CD4-positive, CD25-positive, alpha-beta regulatory T cell (primary cell): ENCODE results near the gene USP25. TPM values are rescaled to one million over a fixed set of nuclear protein-coding genes. Genes with fewer than 3 reads are reported as not detected.
A peak's percentile ranks its signal among the peaks of the same experiment; 100 is the strongest.

Experiments
- ATAC-seq, 2 donors: fragments of 150-1000 bp; cut with Tn5 transposase; one replicate each; pipeline ENCODE4 v1.10.0; 2021; ENCODE audit warnings: low read depth in 2 of 2, moderate number of reproducible peaks in 2 of 2, moderate library complexity in 1 of 2
- DNase-seq, 3 donors: peaks; one replicate each; pipeline versions ENCODE4 v3.0.0 to v3.0.0-alpha.2; 2012 to 2022; ENCODE audit warnings: mixed read lengths in 1 of 3
- H3K27ac ChIP-seq: one replicate; pipeline ENCODE4 v1.7.0; 2013; ENCODE audit warnings: mild to moderate bottlenecking, low read length; ENCODE audit not compliant: insufficient read depth, poor library complexity, severe bottlenecking
- H3K27me3 ChIP-seq: one replicate; pipeline ENCODE4 v1.7.0; 2013; ENCODE audit warnings: low read length; ENCODE audit not compliant: control insufficient read depth, insufficient read depth
- H3K36me3 ChIP-seq: one replicate; pipeline ENCODE4 v1.7.0; 2013; ENCODE audit warnings: mild to moderate bottlenecking, low read length, moderate library complexity; ENCODE audit not compliant: control insufficient read depth, insufficient read depth
- H3K4me1 ChIP-seq: 2 replicates; pipeline ENCODE4 v1.7.0; 2013; ENCODE audit warnings: mild to moderate bottlenecking, low read length; ENCODE audit not compliant: insufficient read depth, control insufficient read depth, poor library complexity, severe bottlenecking
- H3K4me3 ChIP-seq: one replicate; pipeline ENCODE4 v1.7.0; 2013; ENCODE audit warnings: low read depth, mild to moderate bottlenecking, low read length, moderate library complexity
- H3K9me3 ChIP-seq, 2 experiments: 1 replicate in 1 of 2; 2 replicates in 1 of 2; pipeline ENCODE4 v1.7.0; 2013; ENCODE audit warnings: low read length in 2 of 2, mild to moderate bottlenecking in 1 of 2, moderate library complexity in 1 of 2; ENCODE audit not compliant: control insufficient read depth in 2 of 2
- H3K27ac Mint-ChIP-seq, 3 donors: one replicate each; pipeline ENCODE4 v1.8.0; 2020 to 2022; ENCODE audit warnings: mild to moderate bottlenecking in 3 of 3, mixed read lengths in 3 of 3, moderate library complexity in 2 of 3
- H3K27me3 Mint-ChIP-seq: one replicate; pipeline ENCODE4 v1.8.0; 2022; ENCODE audit warnings: mild to moderate bottlenecking, mixed read lengths
- H3K36me3 Mint-ChIP-seq: one replicate; pipeline ENCODE4 v1.8.0; 2020; ENCODE audit warnings: mixed read lengths
- H3K4me1 Mint-ChIP-seq, 4 donors: one replicate each; pipeline ENCODE4 v1.8.0; 2020 to 2022; ENCODE audit warnings: mixed read lengths in 4 of 4, mild to moderate bottlenecking in 1 of 4
- H3K4me3 Mint-ChIP-seq, 4 donors: one replicate each; pipeline ENCODE4 v1.8.0; 2020 to 2022; ENCODE audit warnings: mild to moderate bottlenecking in 4 of 4, mixed read lengths in 4 of 4, moderate library complexity in 3 of 4
- H3K9me3 Mint-ChIP-seq, 7 donors: one replicate each; pipeline ENCODE4 v1.8.0; 2020 to 2022; ENCODE audit warnings: mixed read lengths in 7 of 7, mild to moderate bottlenecking in 3 of 7, moderate library complexity in 2 of 7
- polyA plus RNA-seq, 4 donors: library from polyadenylated mRNA; unstranded; fragments of 300-500 nt; fragmentation: Illumina TruSeq; gene quantifications; one replicate each; pipeline ENCODE4 v1.2.3, GENCODE V29; 2021
- total RNA-seq: library from RNA; stranded (reverse); gene quantifications from one replicate; pipeline ENCODE4 v1.2.3, GENCODE V29; 2022

USP25 gene
- total and polyA plus RNA-seq, 5 donors from 2014 or later: 6.6 to 64.6 (median 11.2) TPM

DNA sequence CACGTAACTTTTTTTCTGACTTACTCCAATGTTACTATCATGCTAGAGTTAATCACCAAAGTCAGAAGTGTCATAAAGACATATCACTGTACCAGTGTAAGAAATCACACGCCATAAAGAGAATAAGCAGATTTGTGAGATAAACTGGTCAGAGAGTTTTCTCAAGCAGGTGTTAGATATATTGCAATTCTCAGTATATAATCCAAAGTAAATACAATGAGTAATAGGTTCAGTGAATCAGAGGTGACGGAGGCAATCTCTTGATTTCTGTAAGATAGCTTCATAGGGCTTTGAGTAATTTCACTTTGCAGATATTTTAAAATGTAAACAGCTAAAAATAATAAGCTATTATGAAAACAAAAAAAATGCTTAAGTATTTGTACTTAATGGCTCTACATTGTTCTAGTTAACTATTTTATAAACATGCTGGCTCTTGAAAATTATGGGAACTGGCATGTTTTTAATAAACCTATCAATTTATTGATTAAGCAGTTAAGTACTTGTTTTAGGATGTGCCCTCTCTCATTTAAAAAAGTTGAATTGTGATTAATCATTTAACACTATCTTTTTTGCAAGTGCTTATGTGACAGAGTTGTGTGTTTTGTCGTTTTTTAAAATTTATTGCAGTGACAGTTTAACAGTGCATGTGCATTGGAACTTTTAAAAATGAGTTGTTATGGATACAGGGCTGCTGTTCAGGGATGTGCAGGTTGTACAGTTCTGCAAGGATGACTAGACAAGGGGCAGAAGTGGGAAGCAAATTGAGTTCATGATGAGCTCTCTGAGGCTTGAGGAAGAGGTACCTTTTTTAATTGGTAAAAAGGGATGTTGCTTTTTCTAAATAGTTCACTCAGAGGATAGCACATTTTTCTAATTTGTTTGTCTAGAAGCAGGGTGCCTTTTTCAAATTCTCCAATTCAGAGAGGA lies 119.1 kb downstream of the USP25 start:
- no peaks in the 10 kb centered on the region for H3K9me3 ChIP-seq
- no peak overlapping the region for H3K4me3 ChIP-seq
- Mint-ChIP-seq H3K27me3 (no peaks in the 10 kb centered on the region), H3K4me3 (no peak overlapping the region), H3K9me3 (no peaks in the 10 kb centered on the region), H3K36me3 (peaks cover 15% of the 10 kb centered on the region), H3K4me1 (peaks cover 5 to 8% (median 5%) of the 10 kb centered on the region in 4 donors), H3K27ac (no peak overlapping the region)
- no peaks in the 10 kb centered on the region for H3K27me3 ChIP-seq
- no peaks in the 10 kb centered on the region for H3K4me1 ChIP-seq
- H3K36me3 ChIP-seq: peaks cover 4% of the 10 kb centered on the region
- no peak for ATAC-seq
- DNase-seq: no peak
- H3K27ac ChIP-seq: no peak overlapping the region

DNA sequence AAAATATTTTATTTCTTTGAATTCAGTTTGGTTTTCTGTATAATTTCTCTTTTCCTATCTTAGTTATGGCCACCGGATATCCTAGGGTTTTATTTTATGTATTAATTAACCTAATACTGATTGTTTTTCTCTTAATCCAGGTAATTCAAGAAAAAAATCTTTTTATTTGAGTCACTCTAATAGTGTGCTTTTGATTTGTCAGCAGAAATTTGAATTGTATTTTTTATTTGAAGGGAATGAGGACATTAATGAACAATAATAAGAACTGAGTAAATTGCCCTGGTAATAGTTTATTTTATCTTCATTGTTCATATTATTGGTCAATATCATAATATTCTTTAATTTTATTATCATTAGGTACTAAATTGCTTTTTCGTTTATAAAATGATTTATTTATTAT lies 120.1 kb downstream of the USP25 start:
- H3K4me3 Mint-ChIP-seq: no peak overlapping the region
- H3K4me3 ChIP-seq: no peak overlapping the region
- H3K9me3 ChIP-seq: no peaks in the 10 kb centered on the region
- no peaks in the 10 kb centered on the region for H3K27me3 Mint-ChIP-seq
- H3K27ac Mint-ChIP-seq: no peak overlapping the region
- peaks cover 22% of the 10 kb centered on the region for H3K36me3 Mint-ChIP-seq
- no peak for DNase-seq
- H3K36me3 ChIP-seq: peaks cover 2% of the 10 kb centered on the region
- H3K27me3 ChIP-seq: no peaks in the 10 kb centered on the region
- H3K4me1 Mint-ChIP-seq: peaks cover 5 to 12% (median 8%) of the 10 kb centered on the region in 4 donors
- H3K27ac ChIP-seq: no peak overlapping the region
- no peaks in the 10 kb centered on the region for H3K4me1 ChIP-seq
- no peak for ATAC-seq
- peaks cover 0 to 1% (median 0%) of the 10 kb centered on the region in 7 donors for H3K9me3 Mint-ChIP-seq

DNA sequence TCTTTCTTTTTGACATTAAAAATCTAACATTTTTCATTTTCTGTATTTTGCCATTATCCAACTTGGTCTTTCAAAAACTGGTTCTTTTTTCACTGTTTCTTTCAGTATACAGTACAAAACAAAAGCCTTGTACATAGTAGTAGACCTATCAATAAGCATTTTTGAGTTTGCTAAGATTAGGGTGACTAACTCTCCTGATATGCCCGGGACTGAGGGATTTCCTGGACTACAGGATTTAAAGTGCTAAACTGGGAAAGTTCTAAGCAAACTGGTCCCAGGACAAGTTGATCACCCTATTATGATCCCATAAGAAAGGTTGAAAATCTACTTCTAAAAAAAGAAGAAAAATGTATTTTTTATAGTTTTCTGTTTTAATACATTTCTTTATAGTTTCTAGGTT lies 120.9 kb downstream of the USP25 start:
- DNase-seq: no peak
- H3K27ac ChIP-seq: no peak overlapping the region

DNA sequence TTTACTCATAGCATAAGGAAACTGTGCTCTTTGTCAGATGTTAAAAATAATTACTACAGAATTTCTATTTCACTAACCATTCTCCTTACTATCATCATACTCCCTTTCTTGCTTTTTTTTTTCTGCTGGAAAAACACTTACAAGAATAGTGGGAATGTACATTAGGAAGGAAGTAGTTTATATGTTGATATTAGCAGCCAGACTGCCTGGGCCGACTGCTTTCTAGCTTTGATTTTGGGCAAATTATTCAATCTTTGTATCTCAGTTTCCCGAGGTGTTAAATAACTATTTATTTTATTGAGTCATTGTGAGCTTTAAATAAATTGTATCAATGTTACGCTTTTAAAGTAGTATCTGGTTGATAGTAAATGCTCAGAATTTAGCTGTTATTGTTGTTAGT lies 122.4 kb downstream of the USP25 start:
- H3K9me3 Mint-ChIP-seq: peaks cover 0 to 6% (median 0%) of the 10 kb centered on the region in 7 donors
- no peaks in the 10 kb centered on the region for H3K27me3 Mint-ChIP-seq
- H3K4me1 Mint-ChIP-seq: peaks cover 4 to 17% (median 10%) of the 10 kb centered on the region in 4 donors
- DNase-seq: no peak
- Histone ChIP-seq H3K27me3 (no peaks in the 10 kb centered on the region), H3K9me3 (no peaks in the 10 kb centered on the region), H3K36me3 (peaks cover 9% of the 10 kb centered on the region), H3K4me3 (no peak overlapping the region), H3K4me1 (no peaks in the 10 kb centered on the region), H3K27ac (no peak overlapping the region)
- peaks cover 31% of the 10 kb centered on the region for H3K36me3 Mint-ChIP-seq
- no peak overlapping the region for H3K4me3 Mint-ChIP-seq
- no peak for ATAC-seq
- peak overlapping the region in 1 of 3 donors; percentile 64 for H3K27ac Mint-ChIP-seq

More for the DNA sequence above, 120.9 kb downstream of the USP25 start:
- H3K4me3 Mint-ChIP-seq: no peak overlapping the region
- H3K4me3 ChIP-seq: no peak overlapping the region
- ATAC-seq: no peak
- H3K36me3 ChIP-seq: peaks cover 5% of the 10 kb centered on the region
- no peaks in the 10 kb centered on the region for H3K9me3 ChIP-seq
- peaks cover 0 to 2% (median 0%) of the 10 kb centered on the region in 7 donors for H3K9me3 Mint-ChIP-seq
- no peaks in the 10 kb centered on the region for H3K27me3 Mint-ChIP-seq
- H3K27me3 ChIP-seq: no peaks in the 10 kb centered on the region
- H3K27ac Mint-ChIP-seq: no peak overlapping the region
- H3K4me1 ChIP-seq: no peaks in the 10 kb centered on the region
- H3K4me1 Mint-ChIP-seq: peaks cover 4 to 10% (median 8%) of the 10 kb centered on the region in 4 donors
- peaks cover 26% of the 10 kb centered on the region for H3K36me3 Mint-ChIP-seq

DNA sequence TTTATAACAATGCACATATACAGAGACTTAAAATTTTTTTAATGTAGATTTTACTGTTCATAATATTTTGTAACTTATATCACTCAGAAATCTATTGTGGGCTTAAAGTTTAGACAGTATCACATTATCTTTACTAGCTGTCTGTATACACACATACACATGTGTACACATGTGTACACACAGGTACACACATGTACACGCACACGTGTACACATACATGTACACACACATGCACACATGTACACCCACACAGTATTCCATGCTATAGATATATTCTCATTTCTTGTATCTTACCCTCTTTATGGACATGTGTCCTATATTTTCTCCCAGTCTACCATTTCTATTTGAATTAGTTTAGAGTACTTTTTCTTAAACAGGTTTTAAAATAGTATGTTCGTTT lies 123.3 kb downstream of the USP25 start:
- Mint-ChIP-seq H3K36me3 (peaks cover 29% of the 10 kb centered on the region), H3K27ac (no peak overlapping the region), H3K9me3 (peaks cover 0 to 6% (median 0%) of the 10 kb centered on the region in 7 donors), H3K4me1 (peaks cover 7 to 24% (median 17%) of the 10 kb centered on the region in 4 donors), H3K4me3 (no peak overlapping the region), H3K27me3 (no peaks in the 10 kb centered on the region)
- no peak for ATAC-seq
- DNase-seq: no peak
- Histone ChIP-seq H3K9me3 (no peaks in the 10 kb centered on the region), H3K4me3 (no peak overlapping the region), H3K27me3 (no peaks in the 10 kb centered on the region), H3K36me3 (peaks cover 9% of the 10 kb centered on the region), H3K27ac (no peak overlapping the region), H3K4me1 (peaks cover 5% of the 10 kb centered on the region)

DNA sequence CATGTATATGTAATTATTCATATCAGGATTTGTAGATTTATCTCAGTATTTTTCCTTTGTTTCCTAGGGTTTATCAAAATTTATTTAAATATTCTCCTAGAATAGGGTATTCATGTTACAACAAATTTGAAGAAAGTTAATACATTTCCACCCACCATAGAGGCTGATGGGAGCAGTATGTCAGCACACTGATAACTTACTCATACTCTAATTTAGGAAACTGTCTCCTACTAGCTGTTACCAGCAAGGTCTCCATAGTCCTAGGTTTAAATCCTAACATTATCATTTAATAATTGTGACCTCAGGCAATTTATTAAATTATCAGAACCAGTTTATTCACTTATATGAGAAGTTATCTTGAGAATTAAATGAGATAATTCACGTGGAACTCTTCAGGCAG lies 127.0 kb downstream of the USP25 start:
- Histone ChIP-seq H3K4me1 (peaks cover 8% of the 10 kb centered on the region), H3K27ac (no peak overlapping the region), H3K36me3 (peaks cover 9% of the 10 kb centered on the region), H3K9me3 (no peaks in the 10 kb centered on the region), H3K4me3 (no peak overlapping the region), H3K27me3 (no peaks in the 10 kb centered on the region)
- Mint-ChIP-seq H3K27ac (peak overlapping the region in 1 of 3 donors; percentile 36), H3K9me3 (peaks cover 0 to 6% (median 0%) of the 10 kb centered on the region in 7 donors), H3K36me3 (peaks cover 20% of the 10 kb centered on the region), H3K4me3 (no peak overlapping the region), H3K27me3 (no peaks in the 10 kb centered on the region), H3K4me1 (peaks cover 9 to 38% (median 17%) of the 10 kb centered on the region in 4 donors)
- DNase-seq (no peak), ATAC-seq (no peak)

DNA sequence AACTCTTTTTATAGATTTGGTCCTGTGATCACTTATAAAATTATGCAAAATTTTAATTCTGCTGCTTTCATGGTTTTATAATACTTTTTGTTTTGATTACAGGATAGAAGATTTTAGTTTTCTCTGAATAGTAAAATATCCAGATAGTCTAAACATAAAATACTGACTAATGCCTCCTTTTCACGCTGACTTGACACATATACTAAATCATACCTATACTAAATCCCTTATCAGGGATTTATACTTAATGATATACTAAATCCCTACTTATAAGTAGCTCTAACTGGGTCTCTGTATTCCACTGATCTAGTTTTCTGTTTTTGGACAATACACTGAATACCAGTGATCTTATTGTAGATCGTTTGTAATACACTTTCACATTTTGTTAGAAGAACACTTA lies 128.0 kb downstream of the USP25 start:
- Mint-ChIP-seq H3K4me1 (peaks cover 9 to 38% (median 16%) of the 10 kb centered on the region in 4 donors), H3K9me3 (peaks cover 0 to 6% (median 0%) of the 10 kb centered on the region in 7 donors), H3K4me3 (peak overlapping the region in 1 of 4 donors; percentile 43), H3K36me3 (peaks cover 20% of the 10 kb centered on the region), H3K27ac (peak overlapping the region in 1 of 3 donors; percentile 26), H3K27me3 (no peaks in the 10 kb centered on the region)
- Histone ChIP-seq H3K9me3 (no peaks in the 10 kb centered on the region), H3K27ac (no peak overlapping the region), H3K4me3 (peak overlapping the region; percentile 38), H3K4me1 (peaks cover 8% of the 10 kb centered on the region), H3K36me3 (peaks cover 6% of the 10 kb centered on the region), H3K27me3 (no peaks in the 10 kb centered on the region)
- DNase-seq: no peak
- ATAC-seq: no peak
